Stomach smooth muscle (tissue), 2 donors: ENCODE measurements around the gene PRDM10.

Experiments used
- H3K27ac ChIP-seq: one replicate; pipeline ENCODE4 v1.7.0; 2013; ENCODE audit warnings: mild to moderate bottlenecking, low read length, inconsistent platforms
- H3K27me3 ChIP-seq, 2 donors: one replicate each; pipeline ENCODE4 v1.7.0; 2013; ENCODE audit warnings: low read length in 2 of 2; ENCODE audit not compliant: insufficient read depth in 2 of 2, control insufficient read depth in 1 of 2
- H3K36me3 ChIP-seq, 2 donors: one replicate each; pipeline ENCODE4 v1.7.0; 2013; ENCODE audit warnings: low read length in 2 of 2; ENCODE audit not compliant: control insufficient read depth in 2 of 2, insufficient read depth in 2 of 2
- H3K4me1 ChIP-seq: one replicate; pipeline ENCODE4 v1.7.0; 2013; ENCODE audit warnings: low read length; ENCODE audit not compliant: control insufficient read depth, insufficient read depth
- H3K4me3 ChIP-seq, 2 donors: one replicate each; pipeline ENCODE4 v1.7.0; 2013; ENCODE audit warnings: low read length in 2 of 2
- H3K9ac ChIP-seq, 2 donors: one replicate each; pipeline ENCODE4 v1.7.0; 2013; ENCODE audit warnings: low read length in 2 of 2, mild to moderate bottlenecking in 1 of 2
- H3K9me3 ChIP-seq, 2 donors: one replicate each; pipeline ENCODE4 v1.7.0; 2013; ENCODE audit warnings: low read length in 2 of 2; ENCODE audit not compliant: control insufficient read depth in 2 of 2
- donor health status: healthy.
- donor health status: Pancreatic carcinoma.

Gene PRDM10

GRCh38 chr11:129932381-129933067 lies 70.1 kb downstream of the PRDM10 start:
- Histone ChIP-seq H3K9me3 (no peaks in the 10 kb centered on the region), H3K4me1 (no peaks in the 10 kb centered on the region), H3K27me3 (no peaks in the 10 kb centered on the region), H3K4me3 (no peak overlapping the region), H3K36me3 (peaks cover 12 to 13% of the 10 kb centered on the region in 2 donors), H3K9ac (no peak overlapping the region), H3K27ac (no peak overlapping the region)

DNA sequence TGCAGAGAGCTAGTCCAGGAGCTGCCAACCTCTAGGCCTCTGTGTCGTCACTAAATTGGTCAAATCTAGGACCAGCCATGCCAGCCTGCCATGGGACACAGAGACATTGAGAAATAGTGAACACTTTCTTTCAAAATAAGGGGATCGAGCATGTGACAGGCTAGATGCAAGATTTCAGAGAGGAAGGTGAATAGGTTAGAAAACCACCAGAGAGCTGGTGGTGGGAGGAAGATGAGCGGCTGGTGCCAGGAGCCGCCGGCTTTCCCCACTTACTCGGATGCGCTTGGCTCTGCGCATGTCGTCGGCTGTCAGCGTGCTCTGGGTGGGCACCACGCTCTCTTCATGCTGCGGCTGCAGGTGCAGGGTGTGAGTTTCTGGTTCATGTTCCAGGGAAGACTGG lies 71.9 kb downstream of the PRDM10 start:
- H3K36me3 ChIP-seq, result peaks cover 10 to 12% of the 10 kb centered on the region in 2 donors
- H3K27ac ChIP-seq, result no peak overlapping the region
- no peaks in the 10 kb centered on the region for H3K9me3 ChIP-seq
- H3K9ac ChIP-seq, result no peak overlapping the region
- no peaks in the 10 kb centered on the region for H3K4me1 ChIP-seq
- H3K4me3 ChIP-seq, result no peak overlapping the region
- no peaks in the 10 kb centered on the region for H3K27me3 ChIP-seq

DNA sequence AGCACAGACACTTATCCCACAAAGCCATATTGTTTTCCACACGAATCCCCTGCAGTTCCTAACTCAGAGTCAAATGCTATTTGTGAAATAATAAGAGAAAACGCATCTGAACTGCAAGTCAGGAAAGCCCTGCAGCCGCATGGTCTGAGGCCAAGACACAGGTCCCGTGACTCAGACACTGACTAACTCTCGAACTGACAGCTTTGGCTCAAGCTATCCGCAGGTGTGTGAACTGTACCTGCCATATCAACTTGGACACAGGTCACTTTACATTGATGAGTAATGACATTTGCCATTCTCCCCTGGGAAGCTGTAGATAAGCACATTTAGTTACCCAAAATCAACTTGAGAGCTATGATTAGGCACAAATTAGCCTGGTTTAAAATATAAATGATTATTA lies 72.3 kb downstream of the PRDM10 start:
- no peak overlapping the region for H3K9ac ChIP-seq
- H3K36me3 ChIP-seq, result peaks cover 10 to 12% of the 10 kb centered on the region in 2 donors
- H3K4me3 ChIP-seq, result no peak overlapping the region
- no peaks in the 10 kb centered on the region for H3K4me1 ChIP-seq
- no peaks in the 10 kb centered on the region for H3K27me3 ChIP-seq
- no peak overlapping the region for H3K27ac ChIP-seq
- no peaks in the 10 kb centered on the region for H3K9me3 ChIP-seq

- H3K4me3 ChIP-seq, result no peak overlapping the region
- no peaks in the 10 kb centered on the region for H3K27me3 ChIP-seq
- no peaks in the 10 kb centered on the region for H3K4me1 ChIP-seq
- no peak overlapping the region for H3K27ac ChIP-seq
- no peak overlapping the region for H3K9ac ChIP-seq
- peaks cover 10 to 11% of the 10 kb centered on the region in 2 donors for H3K36me3 ChIP-seq
- no peaks in the 10 kb centered on the region for H3K9me3 ChIP-seq
These were observed 72.9 kb downstream of the PRDM10 start for GRCh38 chr11:129929721-129930120.

- no peak overlapping the region for H3K4me3 ChIP-seq
- no peaks in the 10 kb centered on the region for H3K4me1 ChIP-seq
- H3K9me3 ChIP-seq, result no peaks in the 10 kb centered on the region
- peaks cover 9 to 11% of the 10 kb centered on the region in 2 donors for H3K36me3 ChIP-seq
- H3K9ac ChIP-seq, result no peak overlapping the region
- no peak overlapping the region for H3K27ac ChIP-seq
- H3K27me3 ChIP-seq, result no peaks in the 10 kb centered on the region
These were observed 73.5 kb downstream of the PRDM10 start for GRCh38 chr11:129928923-129929692.

DNA sequence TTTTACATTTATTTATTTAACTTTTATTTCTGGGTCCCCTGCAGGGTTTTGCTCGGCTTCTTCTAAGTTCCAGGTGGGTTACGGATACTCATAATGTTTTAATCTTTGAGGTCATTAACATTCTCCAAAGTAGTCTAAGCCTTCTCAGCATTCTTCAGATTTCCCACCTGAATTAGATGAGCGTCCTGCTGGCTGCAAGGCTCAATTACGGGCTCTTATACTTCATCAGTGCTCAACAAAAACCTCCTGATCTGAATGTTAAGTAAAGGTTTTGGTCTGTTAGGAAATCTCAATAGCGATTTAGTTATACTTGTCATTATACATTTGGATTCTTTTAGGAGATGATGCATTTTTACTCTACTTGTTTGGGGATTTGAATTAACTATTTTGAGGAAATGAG lies 80.0 kb downstream of the PRDM10 start:
- H3K36me3 ChIP-seq, result peaks cover 7 to 9% of the 10 kb centered on the region in 2 donors
- no peaks in the 10 kb centered on the region for H3K4me1 ChIP-seq
- no peak overlapping the region for H3K9ac ChIP-seq
- H3K9me3 ChIP-seq, result no peaks in the 10 kb centered on the region
- H3K27me3 ChIP-seq, result no peaks in the 10 kb centered on the region
- no peak overlapping the region for H3K27ac ChIP-seq
- no peak overlapping the region for H3K4me3 ChIP-seq

- Histone ChIP-seq H3K27ac (no peak overlapping the region), H3K9me3 (no peaks in the 10 kb centered on the region), H3K27me3 (no peaks in the 10 kb centered on the region), H3K4me3 (no peak overlapping the region), H3K4me1 (no peaks in the 10 kb centered on the region), H3K9ac (no peak overlapping the region), H3K36me3 (peaks cover 20 to 23% of the 10 kb centered on the region in 2 donors)
These were observed 84.3 kb downstream of the PRDM10 start for GRCh38 chr11:129918361-129918760.

DNA sequence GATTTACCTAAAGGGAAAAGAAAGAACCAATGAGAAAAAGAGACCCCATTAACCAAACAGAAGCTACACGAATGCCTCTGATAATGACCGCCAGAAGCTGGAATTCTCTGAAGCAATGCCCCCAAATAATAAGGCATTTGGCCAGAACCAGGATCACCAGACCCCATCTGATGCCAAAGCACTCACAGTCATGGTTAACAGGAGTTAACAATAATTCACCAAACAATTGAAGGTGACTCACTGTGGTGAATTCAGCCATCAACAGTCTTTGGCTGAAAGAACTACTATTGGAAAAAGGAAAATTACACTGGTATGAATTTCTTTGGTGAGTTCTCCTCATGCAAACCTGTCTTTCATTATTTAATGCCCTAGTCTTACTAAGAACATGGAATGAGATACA lies 85.4 kb downstream of the PRDM10 start:
- no peaks in the 10 kb centered on the region for H3K4me1 ChIP-seq
- peaks cover 20 to 21% of the 10 kb centered on the region in 2 donors for H3K36me3 ChIP-seq
- no peak overlapping the region for H3K9ac ChIP-seq
- no peaks in the 10 kb centered on the region for H3K27me3 ChIP-seq
- H3K4me3 ChIP-seq, result no peak overlapping the region
- no peak overlapping the region for H3K27ac ChIP-seq
- H3K9me3 ChIP-seq, result no peaks in the 10 kb centered on the region

DNA sequence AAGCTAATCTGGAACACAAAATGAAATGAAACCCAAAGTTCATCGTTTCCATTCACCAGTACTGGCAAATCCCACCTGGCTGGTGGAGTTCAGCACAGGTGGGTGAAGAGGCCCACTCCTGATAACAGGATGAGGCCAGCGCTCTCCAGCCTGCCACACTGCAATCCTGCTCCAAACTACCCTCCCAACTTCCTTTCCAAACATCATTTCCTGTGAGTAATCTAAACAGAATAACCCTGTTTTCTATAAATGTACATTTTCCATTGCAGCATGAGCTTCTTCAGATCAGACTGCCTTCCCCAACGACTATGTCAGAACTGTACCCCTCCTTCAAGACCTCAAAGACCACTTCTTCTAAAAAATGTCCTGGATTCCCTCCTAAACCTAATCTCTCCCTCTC lies 91.3 kb downstream of the PRDM10 start:
- no peaks in the 10 kb centered on the region for H3K27me3 ChIP-seq
- no peaks in the 10 kb centered on the region for H3K4me1 ChIP-seq
- no peak overlapping the region for H3K27ac ChIP-seq
- no peak overlapping the region for H3K9ac ChIP-seq
- peaks cover 25 to 29% of the 10 kb centered on the region in 2 donors for H3K36me3 ChIP-seq
- H3K9me3 ChIP-seq, result no peaks in the 10 kb centered on the region
- no peak overlapping the region for H3K4me3 ChIP-seq

GRCh38 chr11:129910360-129910759 lies 92.3 kb downstream of the PRDM10 start:
- no peak overlapping the region for H3K27ac ChIP-seq
- H3K27me3 ChIP-seq, result no peaks in the 10 kb centered on the region
- no peak overlapping the region for H3K4me3 ChIP-seq
- H3K9me3 ChIP-seq, result no peaks in the 10 kb centered on the region
- no peaks in the 10 kb centered on the region for H3K4me1 ChIP-seq
- H3K9ac ChIP-seq, result no peak overlapping the region
- H3K36me3 ChIP-seq, result peaks cover 23 to 30% of the 10 kb centered on the region in 2 donors

- H3K27me3 ChIP-seq, result no peaks in the 10 kb centered on the region
- H3K9ac ChIP-seq, result no peak overlapping the region
- no peaks in the 10 kb centered on the region for H3K9me3 ChIP-seq
- H3K36me3 ChIP-seq, result peaks cover 13 to 23% of the 10 kb centered on the region in 2 donors
- H3K4me1 ChIP-seq, result no peaks in the 10 kb centered on the region
- H3K27ac ChIP-seq, result no peak overlapping the region
- H3K4me3 ChIP-seq, result no peak overlapping the region
These were observed 97.2 kb downstream of the PRDM10 start for GRCh38 chr11:129905402-129905801.
